Neural crest cell (in vitro differentiated cells): ENCODE measurements around the gene CPEB2. TPM values are rescaled to one million over a fixed set of nuclear protein-coding genes. Genes with fewer than 3 reads are reported as not detected.

Experiments
- DNase-seq: peaks from one replicate; pipeline ENCODE4 v3.0.0; 2021; ENCODE audit warnings: low read depth, mixed read lengths, low spot score
- H3K27ac Mint-ChIP-seq: one replicate; pipeline ENCODE4 v1.8.0; 2021; ENCODE audit warnings: mild to moderate bottlenecking, mixed read lengths; ENCODE audit not compliant: unreplicated experiment
- H3K27me3 Mint-ChIP-seq: 2 replicates; pipeline ENCODE4 v1.8.0; 2021; ENCODE audit warnings: low read depth, mild to moderate bottlenecking, mixed read lengths
- H3K36me3 Mint-ChIP-seq: 2 replicates; pipeline ENCODE4 v1.8.0; 2021; ENCODE audit warnings: low read depth, mild to moderate bottlenecking, mixed read lengths
- H3K4me1 Mint-ChIP-seq: 2 replicates; pipeline ENCODE4 v1.8.0; 2021; ENCODE audit warnings: mixed read lengths
- H3K4me3 Mint-ChIP-seq: one replicate; pipeline ENCODE4 v1.8.0; 2021; ENCODE audit warnings: mild to moderate bottlenecking, mixed read lengths
- H3K9me3 Mint-ChIP-seq: 2 replicates; pipeline ENCODE4 v1.8.0; 2021; ENCODE audit warnings: mixed read lengths
- CTCF ChIP-seq: fragments of 200-600 bp; sonication (generic); conservative IDR thresholded peaks from 2 replicates; pipeline ENCODE4 v1.5.0; 2021; ENCODE audit warnings: antibody characterized with exemption, mild to moderate bottlenecking
- total RNA-seq: library from RNA; stranded (reverse); gene quantifications from 2 replicates; pipeline ENCODE4 v1.2.1, GENCODE V29; 2021

Gene CPEB2
- total RNA-seq, 1 donor from 2014 or later = 5.1 TPM

GRCh38 chr4:15011166-15011565, 8.9 kb downstream of the CPEB2 start:
- H3K27ac Mint-ChIP-seq = no peak overlapping the region
- H3K27me3 Mint-ChIP-seq = peaks cover 7% of the 10 kb centered on the region
- no peak for DNase-seq
- no peaks in the 10 kb centered on the region for H3K9me3 Mint-ChIP-seq
- H3K4me1 Mint-ChIP-seq = peaks cover 19% of the 10 kb centered on the region
- no peak overlapping the region for H3K4me3 Mint-ChIP-seq
- no peaks in the 10 kb centered on the region for H3K36me3 Mint-ChIP-seq
- no peak for TF ChIP-seq CTCF

GRCh38 chr4:15012017-15012788, 9.9 kb downstream of the CPEB2 start:
- H3K36me3 Mint-ChIP-seq = no peaks in the 10 kb centered on the region

GRCh38 chr4:15013585-15013984, 11.3 kb downstream of the CPEB2 start:
- Mint-ChIP-seq H3K4me3 (no peak overlapping the region), H3K36me3 (no peaks in the 10 kb centered on the region), H3K27ac (no peak overlapping the region), H3K4me1 (peaks cover 19% of the 10 kb centered on the region), H3K9me3 (no peaks in the 10 kb centered on the region), H3K27me3 (no peaks in the 10 kb centered on the region)
- TF ChIP-seq CTCF = no peak
- DNase-seq = no peak

More at GRCh38 chr4:15012017-15012788, 9.9 kb downstream of the CPEB2 start:
- DNase-seq = no peak
- Mint-ChIP-seq H3K4me3 (no peak overlapping the region), H3K9me3 (no peaks in the 10 kb centered on the region), H3K4me1 (peaks cover 19% of the 10 kb centered on the region), H3K27me3 (peaks cover 1% of the 10 kb centered on the region), H3K27ac (no peak overlapping the region)
- no peak for TF ChIP-seq CTCF

GRCh38 chr4:15015170-15015569, 12.9 kb downstream of the CPEB2 start:
- no peaks in the 10 kb centered on the region for H3K36me3 Mint-ChIP-seq
- no peak for DNase-seq
- H3K9me3 Mint-ChIP-seq = no peaks in the 10 kb centered on the region
- no peak overlapping the region for H3K4me3 Mint-ChIP-seq
- TF ChIP-seq CTCF = no peak
- H3K27me3 Mint-ChIP-seq = no peaks in the 10 kb centered on the region
- peaks cover 15% of the 10 kb centered on the region for H3K4me1 Mint-ChIP-seq
- H3K27ac Mint-ChIP-seq = no peak overlapping the region

- H3K27me3 Mint-ChIP-seq = no peaks in the 10 kb centered on the region
- H3K4me1 Mint-ChIP-seq = peaks cover 17% of the 10 kb centered on the region
- no peaks in the 10 kb centered on the region for H3K9me3 Mint-ChIP-seq
Measured at GRCh38 chr4:15018361-15018760, 16.1 kb downstream of the CPEB2 start.

More at GRCh38 chr4:15018361-15018760, 16.1 kb downstream of the CPEB2 start:
- H3K36me3 Mint-ChIP-seq = no peaks in the 10 kb centered on the region
- no peak overlapping the region for H3K27ac Mint-ChIP-seq
- no peak overlapping the region for H3K4me3 Mint-ChIP-seq
- no peak for DNase-seq
- no peak for TF ChIP-seq CTCF
